A549 (cell line): ENCODE data around the gene ZNF595.

Experiments used
- JUN ChIP-seq, 2 experiments: fragments of >200 bp; sonication (Bioruptor Twin); formaldehyde crosslinking; IDR thresholded peaks; 2 replicates in 1 of 2; 3 replicates in 1 of 2; pipeline ENCODE4 v1.6.1; 2016 to 2017
- MYC ChIP-seq: IDR thresholded peaks from 2 replicates; pipeline ENCODE4 v1.6.1; 2012; ENCODE audit warnings: mild to moderate bottlenecking, inconsistent platforms, low read length, improper control_type of control experiment, borderline replicate concordance
- POLR2A ChIP-seq: IDR thresholded peaks from 2 replicates; pipeline ENCODE4 v1.6.1; 2012; ENCODE audit warnings: mild to moderate bottlenecking, low read length
- TP53 ChIP-seq: fragments of 250-450 bp; sonication (Bioruptor Pico); IDR thresholded peaks from 2 replicates; pipeline ENCODE4 v1.5.0; 2021; ENCODE audit warnings: mild to moderate bottlenecking, moderate library complexity
- TF ChIP-seq, protein P1 (sequence below): IDR thresholded peaks from 2 replicates; pipeline ENCODE4 v1.6.1; 2012
- TF ChIP-seq, protein P2 (sequence below): fragments of >200 bp; sonication (Bioruptor Twin); formaldehyde crosslinking; IDR thresholded peaks from 3 replicates; pipeline ENCODE4 v1.5.1; 2016

DNA sequence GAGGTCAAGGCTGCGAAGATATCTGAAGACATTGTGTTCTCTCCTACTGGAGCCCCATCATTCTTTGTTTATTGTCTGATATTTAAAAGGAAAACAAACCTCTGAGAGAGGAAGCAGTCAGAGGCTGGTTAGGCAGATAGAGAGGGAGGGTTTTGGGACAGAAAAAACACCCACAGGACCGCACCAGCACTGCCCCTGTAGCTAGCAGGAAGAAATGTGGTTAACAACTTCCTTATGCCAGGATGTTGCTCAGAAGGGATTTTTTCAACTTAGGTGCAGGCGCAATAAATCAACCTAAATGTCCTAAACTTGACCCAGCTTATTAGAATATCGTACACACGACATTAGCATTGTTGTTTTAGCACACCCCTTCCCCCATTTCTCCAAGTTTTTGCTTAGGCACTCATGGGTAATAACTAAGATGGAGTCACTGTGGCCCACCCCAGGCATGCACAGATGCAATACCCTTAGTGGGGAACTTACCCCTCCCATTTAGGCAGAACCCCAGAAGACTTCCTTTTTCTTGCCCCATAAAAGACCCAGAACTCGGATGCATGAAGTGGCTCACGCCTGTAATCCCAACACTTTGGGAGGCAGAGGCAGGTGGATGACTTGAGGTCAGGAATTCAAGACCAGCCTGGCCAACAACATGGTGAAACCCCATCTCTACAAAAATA, 68.4 kb downstream of the ZNF595 start:
- no peak for TF ChIP-seq POLR2A
- TF ChIP-seq, protein P1, sequence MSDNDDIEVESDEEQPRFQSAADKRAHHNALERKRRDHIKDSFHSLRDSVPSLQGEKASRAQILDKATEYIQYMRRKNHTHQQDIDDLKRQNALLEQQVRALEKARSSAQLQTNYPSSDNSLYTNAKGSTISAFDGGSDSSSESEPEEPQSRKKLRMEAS, result no peak
- TF ChIP-seq, protein P2, sequence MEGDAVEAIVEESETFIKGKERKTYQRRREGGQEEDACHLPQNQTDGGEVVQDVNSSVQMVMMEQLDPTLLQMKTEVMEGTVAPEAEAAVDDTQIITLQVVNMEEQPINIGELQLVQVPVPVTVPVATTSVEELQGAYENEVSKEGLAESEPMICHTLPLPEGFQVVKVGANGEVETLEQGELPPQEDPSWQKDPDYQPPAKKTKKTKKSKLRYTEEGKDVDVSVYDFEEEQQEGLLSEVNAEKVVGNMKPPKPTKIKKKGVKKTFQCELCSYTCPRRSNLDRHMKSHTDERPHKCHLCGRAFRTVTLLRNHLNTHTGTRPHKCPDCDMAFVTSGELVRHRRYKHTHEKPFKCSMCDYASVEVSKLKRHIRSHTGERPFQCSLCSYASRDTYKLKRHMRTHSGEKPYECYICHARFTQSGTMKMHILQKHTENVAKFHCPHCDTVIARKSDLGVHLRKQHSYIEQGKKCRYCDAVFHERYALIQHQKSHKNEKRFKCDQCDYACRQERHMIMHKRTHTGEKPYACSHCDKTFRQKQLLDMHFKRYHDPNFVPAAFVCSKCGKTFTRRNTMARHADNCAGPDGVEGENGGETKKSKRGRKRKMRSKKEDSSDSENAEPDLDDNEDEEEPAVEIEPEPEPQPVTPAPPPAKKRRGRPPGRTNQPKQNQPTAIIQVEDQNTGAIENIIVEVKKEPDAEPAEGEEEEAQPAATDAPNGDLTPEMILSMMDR, result no peak
- TF ChIP-seq TP53 (CRISPR knock-in tag), result no peak
- TF ChIP-seq JUN (IDR thresholded peaks at IDR 0.05), result no peak
- no peak for TF ChIP-seq MYC
